Loucy (cell line): ENCODE data around the gene ETNPPL.

ENCODE experiments used
- H2AFZ ChIP-seq: fragments of 200-600 bp; sonication (generic); 2 replicates; pipeline ENCODE4 v1.6.0; 2016; ENCODE audit warnings: antibody characterized with exemption, mild to moderate bottlenecking, low read length, moderate library complexity
- H3F3A ChIP-seq: fragments of 200-600 bp; 2 replicates; pipeline ENCODE4 v1.6.0; 2016; ENCODE audit warnings: antibody characterized with exemption, low read depth, mild to moderate bottlenecking
- H3K27me3 ChIP-seq: fragments of 200-600 bp; sonication (generic); 2 replicates; pipeline ENCODE4 v1.6.1; 2014; ENCODE audit warnings: low read length, mild to moderate bottlenecking; ENCODE audit not compliant: insufficient read depth, poor library complexity, severe bottlenecking
- H3K36me3 ChIP-seq: fragments of 200-600 bp; sonication (generic); 2 replicates; pipeline ENCODE4 v1.6.1; 2016; ENCODE audit warnings: low read length; ENCODE audit not compliant: insufficient read depth
- H3K4me1 ChIP-seq: fragments of 200-600 bp; sonication (generic); 2 replicates; pipeline ENCODE4 v1.5.1; 2014; ENCODE audit warnings: low read length, mild to moderate bottlenecking; ENCODE audit not compliant: insufficient read depth, poor library complexity, severe bottlenecking
- H3K4me2 ChIP-seq: fragments of 200-600 bp; sonication (generic); 2 replicates; pipeline ENCODE4 v1.6.0; 2014; ENCODE audit warnings: antibody characterized with exemption, low read length, low read depth, mild to moderate bottlenecking; ENCODE audit not compliant: poor library complexity, severe bottlenecking
- H3K4me3 ChIP-seq: fragments of 200-600 bp; sonication (generic); 2 replicates; pipeline ENCODE4 v1.5.1; 2014; ENCODE audit warnings: low read length, mild to moderate bottlenecking, mixed read lengths; ENCODE audit not compliant: poor library complexity, severe bottlenecking
- H3K79me2 ChIP-seq: fragments of 200-600 bp; sonication (generic); 2 replicates; pipeline ENCODE4 v1.6.1; 2014; ENCODE audit warnings: low read length; ENCODE audit not compliant: insufficient read depth
- H3K9ac ChIP-seq: fragments of 200-600 bp; sonication (generic); 2 replicates; pipeline ENCODE4 v1.6.0; 2014; ENCODE audit warnings: mild to moderate bottlenecking, low read depth, low read length, moderate library complexity; ENCODE audit not compliant: poor library complexity, severe bottlenecking
- H3K9me2 ChIP-seq: fragments of 200-600 bp; sonication (generic); replicated peaks from 2 replicates; pipeline ENCODE4 v1.6.1; 2016; ENCODE audit warnings: low read depth, low read length, mixed read lengths
- H3K9me3 ChIP-seq: fragments of 200-600 bp; sonication (generic); 2 replicates; pipeline ENCODE4 v1.6.1; 2014; ENCODE audit warnings: mild to moderate bottlenecking, antibody characterized with exemption, low read length, low read depth; ENCODE audit not compliant: insufficient read depth
- H4K20me1 ChIP-seq: fragments of 200-600 bp; sonication (generic); 2 replicates; pipeline ENCODE4 v1.6.0; 2014; ENCODE audit warnings: antibody characterized with exemption, low read length, mild to moderate bottlenecking; ENCODE audit not compliant: insufficient read depth, poor library complexity, severe bottlenecking
- CTCF ChIP-seq: fragments of 200-600 bp; sonication (generic); conservative IDR thresholded peaks from 2 replicates; pipeline ENCODE4 v1.5.1; 2014; ENCODE audit warnings: mild to moderate bottlenecking, antibody characterized with exemption, low read length
- EZH2phosphoT487 ChIP-seq: fragments of 200-600 bp; IDR thresholded peaks from 2 replicates; pipeline ENCODE4 v1.6.1; 2018; ENCODE audit warnings: antibody characterized with exemption, mild to moderate bottlenecking, moderate library complexity, borderline replicate concordance

Gene ETNPPL

GRCh38 chr4:108795733-108796132, 32.9 kb upstream of the ETNPPL start:
- H3K36me3 ChIP-seq, result no peaks in the 10 kb centered on the region
- no peak overlapping the region for H2AFZ ChIP-seq
- H3K4me3 ChIP-seq, result no peak overlapping the region
- H3K4me2 ChIP-seq, result no peak overlapping the region
- no peak for TF ChIP-seq CTCF
- no peak for TF ChIP-seq EZH2phosphoT487
- no peaks in the 10 kb centered on the region for H3K4me1 ChIP-seq
- H4K20me1 ChIP-seq, result no peaks in the 10 kb centered on the region
- H3K9me2 ChIP-seq, result no peaks in the 10 kb centered on the region
- H3F3A ChIP-seq, result no peaks in the 10 kb centered on the region
- no peaks in the 10 kb centered on the region for H3K27me3 ChIP-seq
- no peaks in the 10 kb centered on the region for H3K79me2 ChIP-seq
- no peaks in the 10 kb centered on the region for H3K9me3 ChIP-seq
- no peak overlapping the region for H3K9ac ChIP-seq

- H3K9ac ChIP-seq, result no peak overlapping the region
- H3K79me2 ChIP-seq, result no peaks in the 10 kb centered on the region
- H3F3A ChIP-seq, result no peaks in the 10 kb centered on the region
- no peaks in the 10 kb centered on the region for H3K9me3 ChIP-seq
- no peaks in the 10 kb centered on the region for H3K9me2 ChIP-seq
- H2AFZ ChIP-seq, result no peak overlapping the region
- H3K27me3 ChIP-seq, result no peaks in the 10 kb centered on the region
- no peaks in the 10 kb centered on the region for H3K4me1 ChIP-seq
- no peaks in the 10 kb centered on the region for H3K36me3 ChIP-seq
- H3K4me3 ChIP-seq, result no peak overlapping the region
- H3K4me2 ChIP-seq, result no peak overlapping the region
- TF ChIP-seq EZH2phosphoT487 (no peak), CTCF (no peak)
- no peaks in the 10 kb centered on the region for H4K20me1 ChIP-seq
These were observed 31.3 kb upstream of the ETNPPL start for GRCh38 chr4:108794136-108794535.

GRCh38 chr4:108793415-108793814, 30.6 kb upstream of the ETNPPL start:
- no peaks in the 10 kb centered on the region for H3K9me3 ChIP-seq
- no peaks in the 10 kb centered on the region for H3K9me2 ChIP-seq
- no peak overlapping the region for H2AFZ ChIP-seq
- H3K36me3 ChIP-seq, result no peaks in the 10 kb centered on the region
- no peak overlapping the region for H3K9ac ChIP-seq
- no peaks in the 10 kb centered on the region for H3K27me3 ChIP-seq
- no peaks in the 10 kb centered on the region for H3K79me2 ChIP-seq
- no peaks in the 10 kb centered on the region for H3K4me1 ChIP-seq
- no peaks in the 10 kb centered on the region for H3F3A ChIP-seq
- H3K4me2 ChIP-seq, result no peak overlapping the region
- TF ChIP-seq CTCF (no peak), EZH2phosphoT487 (no peak)
- no peak overlapping the region for H3K4me3 ChIP-seq
- H4K20me1 ChIP-seq, result no peaks in the 10 kb centered on the region
